ENCODE results near the gene ZBTB16.

DNA sequence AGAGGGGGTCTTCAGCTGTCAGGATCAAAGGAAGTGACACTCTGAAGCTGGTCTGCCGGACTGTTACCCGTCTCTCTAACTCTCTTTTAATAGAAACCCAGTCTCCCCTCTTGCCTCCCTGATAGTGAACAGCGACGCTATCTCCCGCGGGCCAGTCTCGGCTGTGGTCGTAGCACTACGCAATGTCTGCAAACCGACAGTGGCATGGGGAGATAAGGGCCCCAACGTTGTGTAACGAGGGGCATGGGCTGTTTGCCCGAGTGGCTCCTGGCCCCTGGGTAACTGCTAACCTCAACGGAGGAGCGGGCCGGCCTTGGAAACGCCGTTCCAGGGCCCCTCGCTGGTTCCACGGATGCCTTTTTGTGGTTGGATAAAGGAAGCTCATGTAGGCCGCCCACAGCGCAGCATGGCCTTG is 23.3 kb downstream of the ZBTB16 start:
- TF ChIP-seq, protein P1, sequence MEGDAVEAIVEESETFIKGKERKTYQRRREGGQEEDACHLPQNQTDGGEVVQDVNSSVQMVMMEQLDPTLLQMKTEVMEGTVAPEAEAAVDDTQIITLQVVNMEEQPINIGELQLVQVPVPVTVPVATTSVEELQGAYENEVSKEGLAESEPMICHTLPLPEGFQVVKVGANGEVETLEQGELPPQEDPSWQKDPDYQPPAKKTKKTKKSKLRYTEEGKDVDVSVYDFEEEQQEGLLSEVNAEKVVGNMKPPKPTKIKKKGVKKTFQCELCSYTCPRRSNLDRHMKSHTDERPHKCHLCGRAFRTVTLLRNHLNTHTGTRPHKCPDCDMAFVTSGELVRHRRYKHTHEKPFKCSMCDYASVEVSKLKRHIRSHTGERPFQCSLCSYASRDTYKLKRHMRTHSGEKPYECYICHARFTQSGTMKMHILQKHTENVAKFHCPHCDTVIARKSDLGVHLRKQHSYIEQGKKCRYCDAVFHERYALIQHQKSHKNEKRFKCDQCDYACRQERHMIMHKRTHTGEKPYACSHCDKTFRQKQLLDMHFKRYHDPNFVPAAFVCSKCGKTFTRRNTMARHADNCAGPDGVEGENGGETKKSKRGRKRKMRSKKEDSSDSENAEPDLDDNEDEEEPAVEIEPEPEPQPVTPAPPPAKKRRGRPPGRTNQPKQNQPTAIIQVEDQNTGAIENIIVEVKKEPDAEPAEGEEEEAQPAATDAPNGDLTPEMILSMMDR (conservative IDR thresholded peaks at IDR 0.05): no peak
- TF ChIP-seq EZH2 (IDR thresholded peaks at IDR 0.05; ENCODE audit: low read depth): no peak
